ENCODE data around the gene PCDH9.
"Not testable (repeated sequence)": the region's sequence is repeated elsewhere in the genome, so short reads cannot be mapped to it uniquely, and the experiment has no call there.

PCDH9 gene

DNA sequence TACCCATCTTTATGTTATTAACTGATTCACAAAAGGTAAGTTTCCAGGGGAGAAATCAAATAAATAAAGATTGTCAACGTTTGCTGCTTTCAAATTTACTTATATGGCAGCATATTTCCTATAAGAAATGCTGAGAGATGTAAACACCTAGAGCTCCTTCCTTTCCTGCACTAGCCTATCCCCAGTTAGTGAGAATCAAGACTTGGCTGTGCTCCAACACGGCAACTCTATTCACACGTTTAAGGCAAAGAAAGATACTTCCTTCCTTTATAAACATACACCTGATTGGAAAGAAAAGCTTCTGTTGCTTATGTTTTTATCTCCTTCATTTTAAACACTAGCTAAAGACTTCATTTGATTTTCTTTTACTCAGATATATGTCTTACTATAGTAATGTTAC is 107.0 kb downstream of the PCDH9 start:
- DNase-seq (ENCODE audit: low spot score): no peak

DNA sequence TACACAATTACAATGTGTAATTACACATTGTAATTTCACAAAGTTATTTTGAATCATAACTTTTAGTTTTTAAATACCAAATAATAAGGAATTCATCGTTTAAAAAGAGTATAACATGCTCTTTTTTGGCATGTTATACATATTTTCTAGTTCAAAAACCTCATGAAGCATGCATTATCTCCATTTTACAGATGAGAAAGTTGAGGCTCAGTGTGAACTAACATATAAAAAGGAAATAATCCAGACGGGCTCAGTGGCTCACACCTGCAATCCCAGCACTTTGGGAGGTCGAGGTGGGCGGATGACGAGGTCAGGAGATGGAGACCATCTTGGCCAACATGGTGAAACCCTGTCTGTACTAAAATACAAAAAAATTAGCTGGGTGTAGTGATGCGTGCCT is 107.9 kb downstream of the PCDH9 start:
- DNase-seq (ENCODE audit: low spot score): no peak

DNA sequence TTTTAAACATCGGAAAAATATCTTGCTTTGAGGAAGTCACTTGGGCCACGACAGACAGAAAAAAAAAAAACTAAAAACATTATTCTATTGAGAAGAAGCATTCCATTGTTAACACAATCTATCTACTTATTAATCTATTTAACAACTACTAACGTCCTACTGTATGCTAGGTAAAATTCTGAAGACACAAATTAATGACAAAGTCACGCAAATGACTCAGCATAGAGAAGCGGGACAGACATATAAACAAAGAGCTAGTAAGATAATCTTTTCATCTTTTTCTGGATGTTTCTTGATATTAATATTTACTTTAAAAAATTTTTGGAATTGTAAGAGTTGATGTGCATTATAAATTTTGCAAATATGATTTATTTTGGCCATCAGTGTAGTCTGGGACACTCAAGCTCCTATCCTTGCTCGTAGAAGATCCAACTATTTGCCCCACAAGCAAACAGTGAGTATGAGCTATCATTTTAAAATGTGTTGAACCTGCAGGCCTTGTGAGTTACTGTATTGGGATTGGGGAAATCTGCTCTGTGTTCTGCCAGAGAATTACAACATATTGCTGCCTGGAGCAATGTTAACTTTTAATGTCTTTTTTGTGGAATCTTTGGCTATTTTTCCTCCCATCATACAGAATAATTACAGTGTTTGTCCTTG is 109.1 kb downstream of the PCDH9 start:
- DNase-seq (ENCODE audit: low spot score): no peak

DNA sequence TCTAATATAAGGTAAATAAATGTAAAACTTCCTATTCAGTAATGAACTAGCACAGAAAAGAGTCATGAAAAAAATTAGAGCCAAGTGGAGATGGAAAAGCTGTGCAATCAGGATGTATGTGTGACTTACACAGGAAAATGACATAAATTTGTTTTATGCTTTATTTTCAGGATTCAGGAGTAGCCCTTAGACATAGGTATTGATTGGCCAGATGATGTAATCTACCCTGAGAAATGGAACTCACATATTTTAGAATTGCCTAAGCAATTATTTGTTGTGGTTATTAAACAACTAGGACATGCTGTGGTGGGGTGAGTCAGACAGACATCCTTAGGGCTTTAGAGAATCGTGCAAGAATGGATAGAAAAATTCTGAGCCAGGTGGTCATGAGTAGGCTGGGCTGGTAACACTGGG is 110.6 kb downstream of the PCDH9 start:
- no peak for DNase-seq (ENCODE audit: low spot score)

DNA sequence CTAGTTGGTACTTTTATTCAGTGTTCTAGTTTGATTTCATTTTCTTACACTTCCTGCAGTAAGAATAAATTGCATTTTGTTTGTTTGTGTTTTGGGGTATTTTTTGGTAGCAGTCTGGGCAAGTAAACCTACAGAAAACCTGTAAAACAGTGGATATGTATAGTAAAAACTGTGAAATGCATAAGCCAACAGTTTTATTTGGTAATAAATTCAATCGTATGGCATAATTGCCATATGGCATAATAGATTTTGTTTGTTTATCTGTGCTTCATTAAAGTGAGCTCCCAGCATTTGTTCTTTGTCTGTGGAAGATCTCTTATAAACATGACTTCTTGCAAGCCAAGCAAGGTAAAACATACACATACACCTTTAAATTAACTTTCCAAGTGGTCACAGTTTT is 111.9 kb downstream of the PCDH9 start:
- no peak for DNase-seq (ENCODE audit: low spot score)

DNA sequence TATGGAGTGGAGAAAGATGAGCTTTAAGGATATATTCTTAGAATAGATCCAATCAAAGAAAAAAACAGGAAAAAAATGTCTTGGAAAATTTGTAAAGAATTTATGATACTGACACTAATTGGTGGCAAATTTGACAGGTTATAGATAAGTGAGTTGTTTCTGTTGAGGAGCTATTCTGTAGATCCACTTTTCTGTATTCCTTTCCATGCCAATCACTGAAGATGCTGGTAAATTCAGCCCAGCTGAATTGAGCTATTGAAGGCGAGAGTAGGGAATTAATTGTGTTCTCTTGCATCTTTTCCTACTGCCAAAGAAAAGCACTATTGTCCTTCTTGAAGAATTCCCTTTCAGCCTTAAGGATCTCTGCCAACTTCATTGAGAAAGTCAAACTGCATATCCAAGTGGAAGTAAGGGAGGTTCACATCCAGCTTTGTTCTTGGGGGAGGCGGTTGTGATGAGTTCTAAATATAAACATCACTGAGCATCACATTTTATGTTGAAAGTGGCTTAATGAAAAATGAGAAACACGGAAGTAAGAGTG is 113.1 kb downstream of the PCDH9 start:
- DNase-seq (ENCODE audit: low spot score): no peak

DNA sequence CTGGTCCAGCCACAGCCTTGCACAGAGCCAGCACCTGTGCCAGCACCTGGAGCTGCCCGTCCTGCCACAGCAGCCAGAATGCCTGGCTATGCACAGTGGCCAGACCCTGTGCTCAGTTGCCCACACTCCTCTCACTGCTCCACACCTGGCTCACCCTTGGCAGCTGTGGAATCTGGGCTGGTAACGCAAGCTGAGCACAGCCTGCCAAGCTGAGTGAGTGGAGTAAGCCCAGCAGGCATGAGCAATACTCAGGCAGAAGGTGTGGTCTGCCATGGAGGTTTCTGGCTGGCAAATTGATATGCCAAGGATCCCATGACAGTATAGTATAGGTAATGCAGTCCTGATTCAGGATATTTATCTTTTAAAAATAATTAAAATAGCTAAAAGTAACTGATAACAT is 122.2 kb downstream of the PCDH9 start:
- no peak for DNase-seq (ENCODE audit: low spot score)

DNA sequence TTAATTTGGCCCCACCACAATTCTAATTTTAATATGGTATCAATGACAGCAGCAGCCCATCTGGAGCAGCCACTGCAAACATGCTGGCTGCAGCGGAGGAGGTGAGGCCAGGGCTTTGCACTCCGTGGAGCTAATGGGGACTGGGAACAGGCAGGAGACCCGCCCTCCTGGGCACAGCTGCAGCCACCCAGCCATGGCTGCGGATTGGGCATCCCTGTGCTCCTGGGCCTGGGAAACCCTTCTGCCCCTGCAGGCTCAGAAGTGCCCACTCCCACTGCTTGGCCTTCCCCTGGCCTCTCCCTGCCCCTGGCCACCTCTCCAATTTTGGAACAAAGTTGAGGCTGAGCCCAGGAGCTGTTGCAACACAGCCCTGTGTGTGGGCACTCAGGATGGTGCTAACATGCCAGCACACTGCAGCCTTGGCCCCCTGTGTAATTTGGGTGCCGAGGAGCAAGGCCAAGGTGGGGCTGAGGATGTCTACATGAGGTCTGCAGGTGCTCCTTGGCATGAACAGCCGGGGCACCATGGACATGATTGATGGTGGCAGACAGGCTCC is 123.6 kb downstream of the PCDH9 start:
- no peak for DNase-seq (ENCODE audit: low spot score)

DNA sequence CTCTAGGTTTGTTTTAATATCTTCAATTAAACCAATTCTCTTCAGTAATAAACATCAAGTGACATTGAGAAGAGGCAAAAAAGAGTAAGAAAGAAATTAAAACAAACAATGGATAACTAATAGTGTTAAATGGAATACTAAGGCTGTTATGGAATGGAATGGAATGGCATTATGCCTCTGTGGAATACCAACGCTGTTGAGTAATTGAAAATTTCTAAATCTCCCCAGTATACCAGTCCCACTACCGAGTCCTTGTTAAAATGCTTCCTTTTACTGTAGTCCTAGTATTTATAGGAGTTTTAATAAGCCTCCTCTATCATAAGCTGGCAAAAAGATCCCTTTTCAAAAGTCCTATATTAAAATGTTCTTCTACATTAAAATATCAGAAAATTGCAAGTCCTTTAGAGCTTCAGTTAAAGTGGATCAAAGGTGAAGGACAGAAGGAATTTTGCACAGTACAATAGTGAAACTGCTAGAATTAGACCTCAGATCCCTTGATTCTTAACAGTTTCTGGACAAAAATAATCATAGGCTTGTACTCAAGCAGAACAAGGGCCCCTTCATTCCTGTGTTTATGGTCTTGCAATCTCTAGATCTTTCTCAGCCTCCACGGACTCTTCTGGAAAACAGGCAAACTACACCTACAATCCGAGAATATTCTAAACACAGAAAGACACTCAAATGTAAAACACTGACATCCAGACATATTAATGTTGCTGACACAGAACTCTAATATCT is 128.2 kb downstream of the PCDH9 start:
- no peak for DNase-seq (ENCODE audit: low spot score)

DNA sequence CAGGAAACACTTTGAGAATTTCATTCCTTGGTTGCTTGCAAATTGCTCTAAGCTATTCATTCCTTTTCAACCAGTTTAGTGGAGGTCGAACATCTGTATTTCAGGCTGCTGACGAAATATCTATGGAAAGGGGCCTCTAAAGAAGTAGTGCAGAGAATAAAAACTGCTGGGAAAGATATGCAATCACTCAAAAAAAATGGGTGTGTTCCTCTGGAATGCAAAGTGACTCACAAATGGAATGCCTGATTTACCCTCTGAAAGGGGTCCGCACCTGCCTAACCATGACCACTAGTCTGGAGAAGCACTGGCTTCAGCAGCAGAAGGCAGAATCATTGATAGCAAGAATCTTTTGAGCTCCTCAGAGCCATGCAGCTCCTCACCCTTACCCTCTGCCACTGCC is 129.4 kb downstream of the PCDH9 start:
- DNase-seq (ENCODE audit: low spot score): no peak

DNA sequence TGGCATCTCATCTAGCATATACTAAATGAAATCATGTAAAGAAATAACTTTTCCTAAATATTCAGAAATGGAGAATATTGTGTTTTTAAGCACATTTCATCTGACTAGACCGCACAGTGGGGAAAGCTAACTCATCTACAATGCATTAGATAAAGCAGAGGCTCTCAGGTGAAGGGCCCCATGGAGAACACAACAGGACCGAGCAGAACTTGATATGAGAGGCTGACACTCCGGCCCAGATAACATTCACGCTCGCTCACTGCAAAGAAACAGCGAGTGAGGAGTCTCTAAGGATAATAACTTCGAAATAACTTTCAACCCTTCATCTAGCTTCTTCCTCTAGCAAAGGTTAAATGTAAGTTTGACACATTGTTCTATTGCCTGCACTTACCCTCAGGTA is 130.6 kb downstream of the PCDH9 start:
- no peak for DNase-seq (ENCODE audit: low spot score)

DNA sequence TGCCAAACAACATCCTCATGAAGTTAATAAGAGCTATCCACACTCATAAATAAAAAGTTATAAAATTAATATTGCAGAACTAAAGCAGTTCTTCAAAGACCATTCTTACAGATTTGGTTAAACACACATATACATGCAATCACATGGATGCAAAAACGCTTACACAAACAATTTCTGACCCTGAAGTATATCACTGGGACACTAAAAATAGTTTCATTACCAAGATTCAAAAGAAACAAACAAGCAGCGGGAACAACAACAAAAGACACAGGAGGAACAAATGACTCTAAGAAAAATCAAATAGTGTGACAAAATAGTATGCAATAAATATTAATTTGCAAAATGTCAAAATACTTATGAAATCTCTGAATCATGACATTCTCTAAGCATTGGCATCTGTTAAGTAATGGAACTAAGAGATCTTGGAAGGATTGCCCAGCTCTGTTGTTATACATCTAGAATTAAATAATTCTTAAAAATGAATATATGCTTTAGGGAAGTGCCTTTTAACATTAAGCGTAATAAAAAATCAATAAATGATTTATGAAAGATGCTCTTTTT is 132.2 kb downstream of the PCDH9 start:
- no peak for DNase-seq (ENCODE audit: low spot score)

DNA sequence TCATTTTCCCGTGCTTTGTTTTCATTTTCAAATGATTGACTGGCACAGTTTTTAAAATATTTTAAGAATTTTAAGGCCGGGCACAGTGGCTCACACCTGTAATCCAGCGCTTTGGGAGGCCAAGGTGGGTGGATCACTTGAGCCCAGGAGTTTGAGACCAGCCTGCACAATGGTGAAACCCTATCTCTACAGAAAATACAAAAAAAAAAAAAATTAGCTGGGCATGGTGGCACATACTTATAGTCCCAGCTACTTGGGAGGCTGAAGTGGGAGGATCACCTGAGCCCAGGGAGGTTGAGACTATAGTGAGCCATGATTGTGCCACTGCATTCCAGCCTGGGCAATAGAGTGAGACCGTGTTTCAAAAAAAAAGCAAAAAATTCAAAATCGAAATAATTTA is 133.2 kb downstream of the PCDH9 start:
- DNase-seq (ENCODE audit: low spot score): not testable (repeated sequence)

DNA sequence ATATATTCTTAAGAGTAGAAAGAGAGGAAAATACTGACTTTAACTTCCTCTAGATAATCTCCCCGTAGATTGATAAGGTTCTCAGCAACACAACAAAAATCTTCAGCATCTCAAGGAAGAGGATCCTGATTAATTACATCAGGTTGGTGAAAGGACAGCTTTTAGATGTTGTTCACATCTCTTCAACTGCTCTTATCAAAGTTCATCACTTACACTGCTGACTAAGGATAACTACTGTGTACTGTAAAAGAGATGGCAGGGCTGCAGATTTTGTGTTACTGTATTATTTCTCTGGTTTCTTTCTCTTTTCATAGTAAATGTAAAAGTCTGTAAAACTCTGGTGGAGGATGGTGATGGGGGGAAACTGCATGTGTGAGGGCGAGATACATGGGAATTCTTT is 133.7 kb downstream of the PCDH9 start:
- DNase-seq (ENCODE audit: low spot score): no peak

DNA sequence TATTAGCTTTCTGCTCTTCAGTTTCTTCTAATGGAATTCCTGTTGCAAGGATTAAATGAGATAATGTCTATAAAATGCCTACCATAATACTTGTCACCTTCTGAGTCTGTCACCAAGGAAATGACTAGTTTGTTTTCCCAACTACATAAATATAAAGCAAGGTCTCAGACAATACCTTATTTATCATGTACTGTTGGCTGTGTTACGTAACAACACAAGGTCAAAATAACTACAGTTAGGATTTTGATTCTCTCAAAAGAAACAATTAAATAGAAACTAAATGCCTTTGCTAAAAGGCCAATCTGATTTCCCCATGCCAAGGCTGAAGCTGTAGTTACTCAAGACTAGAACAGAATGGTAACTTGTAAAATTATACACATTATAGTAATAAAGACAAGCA is 134.5 kb downstream of the PCDH9 start:
- no peak for DNase-seq (ENCODE audit: low spot score)

DNA sequence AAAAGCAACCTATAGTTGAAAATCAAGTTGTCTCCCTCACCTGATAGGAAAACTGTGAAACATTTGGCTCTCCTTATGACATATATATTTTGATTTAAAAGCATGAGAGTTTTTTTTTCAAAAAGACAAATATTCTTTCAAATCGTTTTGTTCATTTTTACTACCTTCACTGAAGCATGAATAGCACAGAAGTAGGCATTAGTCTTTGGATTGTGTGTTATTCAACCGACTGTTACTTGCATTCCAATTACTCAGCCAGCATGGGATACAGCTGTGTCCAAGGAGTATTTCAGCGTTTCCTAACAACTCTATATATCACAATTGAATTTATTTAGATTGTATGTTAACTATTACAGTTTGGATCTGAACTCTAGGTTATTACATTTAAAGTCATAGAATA is 135.2 kb downstream of the PCDH9 start:
- DNase-seq (ENCODE audit: low spot score): no peak

DNA sequence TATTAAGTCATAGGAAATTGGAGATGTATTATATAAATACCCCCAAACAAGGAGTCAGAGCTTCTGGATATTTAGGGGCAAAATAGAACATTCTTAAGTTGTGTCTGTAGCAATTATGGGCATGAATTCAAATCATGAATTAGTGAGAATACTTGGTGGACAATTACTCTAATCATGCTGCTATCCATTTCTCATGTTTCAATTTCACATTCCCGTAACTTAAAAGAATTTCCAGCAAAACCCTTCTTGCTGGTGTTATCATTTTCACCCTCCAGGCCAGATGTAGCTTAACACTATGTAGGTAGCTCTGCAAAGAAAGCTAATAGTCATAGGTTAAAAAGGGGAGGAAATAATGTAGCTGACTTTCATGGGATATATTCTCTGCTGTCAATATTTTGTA is 136.1 kb downstream of the PCDH9 start:
- no peak for DNase-seq (ENCODE audit: low spot score)

DNA sequence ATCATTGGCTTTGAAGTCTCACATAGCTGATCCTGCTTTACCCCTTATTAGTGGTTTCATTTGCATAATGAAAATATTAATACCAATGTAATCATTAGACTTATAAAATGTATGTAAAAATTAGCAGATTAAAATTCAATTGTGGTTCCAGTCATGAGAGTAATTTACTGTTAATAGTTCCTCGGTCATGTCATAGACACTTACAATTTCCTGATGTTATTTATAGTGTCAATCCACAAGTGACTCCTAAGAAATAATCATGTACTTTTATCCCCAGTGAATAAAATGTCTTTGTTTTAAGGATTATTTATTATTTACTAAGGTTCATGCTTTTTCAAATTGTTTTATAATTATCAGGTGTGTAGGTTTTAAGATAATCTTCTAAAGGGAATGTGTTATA is 138.5 kb downstream of the PCDH9 start:
- DNase-seq (ENCODE audit: low spot score): no peak

DNA sequence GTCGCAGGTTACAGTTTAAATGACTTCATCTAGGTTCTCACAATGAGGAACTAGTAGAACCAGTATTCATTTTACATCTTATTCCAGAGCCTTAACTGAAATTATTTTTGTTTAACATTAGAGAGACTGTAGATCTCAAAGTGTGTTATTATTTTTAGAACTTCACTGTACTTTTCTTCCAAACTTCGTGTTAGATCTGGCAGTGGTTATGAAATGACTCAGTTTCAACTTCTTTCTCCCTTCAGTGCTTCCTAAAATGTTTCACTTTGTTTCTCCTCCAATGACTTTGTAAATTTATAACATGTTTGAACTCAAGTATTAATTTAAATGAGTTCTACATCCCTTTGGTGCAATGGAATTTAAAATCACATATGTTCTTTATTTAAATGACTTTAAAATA is 139.3 kb downstream of the PCDH9 start:
- no peak for DNase-seq (ENCODE audit: low spot score)

DNA sequence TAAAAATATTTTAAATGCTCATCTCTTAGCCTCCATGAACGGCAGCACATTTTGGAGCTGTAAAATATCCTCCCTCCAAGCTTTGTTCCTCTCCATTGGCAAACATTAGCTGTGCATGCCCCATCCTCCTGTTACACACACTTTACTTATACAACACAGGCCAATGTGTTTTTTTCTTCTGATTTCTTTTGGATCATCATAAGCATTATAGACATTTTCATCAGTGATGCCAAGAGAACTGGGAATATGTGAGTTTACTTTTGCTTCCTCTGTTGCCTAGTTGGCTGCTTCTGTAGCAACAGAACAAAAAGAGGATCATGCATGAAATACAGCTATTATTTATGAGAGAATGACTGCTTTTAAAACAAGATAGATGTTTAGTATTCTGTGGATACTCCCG is 142.6 kb downstream of the PCDH9 start:
- no peak for DNase-seq (ENCODE audit: low spot score)

DNA sequence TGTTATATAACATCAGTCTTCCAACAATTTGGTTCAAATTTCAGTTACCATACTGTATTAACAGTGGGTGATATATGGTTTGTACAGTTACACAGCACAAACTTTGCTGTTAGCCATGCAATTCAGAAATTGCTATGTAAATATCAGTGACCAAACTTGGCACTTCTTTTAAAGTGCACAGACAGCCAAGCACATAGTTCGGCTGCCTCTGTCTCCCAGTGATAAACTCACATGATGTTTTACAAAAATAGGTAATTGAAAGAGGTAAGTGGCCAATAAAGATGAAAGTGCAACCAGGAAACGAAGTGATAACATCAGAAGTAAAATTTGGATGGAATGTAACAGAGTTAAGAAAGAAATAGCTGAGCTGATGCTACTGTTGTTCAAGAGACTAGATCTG is 143.9 kb downstream of the PCDH9 start:
- DNase-seq (ENCODE audit: low spot score): no peak

DNA sequence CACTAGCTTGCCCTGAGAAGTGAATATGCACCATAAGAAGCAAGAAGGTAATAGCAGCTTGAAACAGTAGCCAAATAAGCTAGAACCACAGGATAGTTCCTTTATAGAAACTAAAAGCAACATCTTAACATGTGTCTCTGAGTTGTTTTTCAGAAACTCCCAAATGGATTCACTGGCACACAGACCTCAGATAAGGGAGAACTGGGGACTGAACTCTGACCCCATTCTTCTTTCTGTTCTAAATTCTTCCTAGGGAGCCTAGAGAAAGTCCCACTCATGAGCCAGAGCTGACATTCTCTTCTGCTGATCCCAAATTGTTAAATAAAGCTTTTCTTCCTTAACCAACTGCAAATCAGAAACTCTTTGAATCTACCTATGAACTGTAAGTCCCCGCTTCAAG is 146.1 kb downstream of the PCDH9 start:
- DNase-seq (ENCODE audit: low spot score): no peak

DNA sequence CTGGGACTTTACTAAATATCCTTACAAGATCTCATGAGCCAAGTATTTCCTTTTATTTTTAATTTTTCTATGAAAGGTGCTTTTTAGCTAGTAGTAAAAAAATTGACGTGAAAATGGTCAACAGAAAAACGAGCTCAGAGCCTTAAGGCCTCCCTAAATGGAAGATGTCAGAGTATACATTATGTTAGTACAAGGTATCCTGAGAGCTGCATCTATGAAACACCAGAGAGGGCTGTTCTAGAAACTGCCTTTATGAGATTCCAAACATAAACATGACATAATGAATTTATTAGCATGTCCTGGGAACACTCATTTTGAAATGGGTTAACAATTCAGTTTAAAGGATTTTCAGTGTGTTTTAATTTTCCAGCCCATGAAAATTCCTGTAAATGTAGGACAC is 146.6 kb downstream of the PCDH9 start:
- DNase-seq (ENCODE audit: low spot score): no peak

All from CD4-positive, alpha-beta T cell treated with Interleukin-6 at 100 ng/mL for 8 hours (primary cell).